SU-DHL-6 (cell line): ENCODE measurements around the gene HINFP.

Experiments
- H2AFZ ChIP-seq: fragments of 200-600 bp; sonication (generic); 2 replicates; pipeline ENCODE4 v1.6.1; 2014; ENCODE audit warnings: low read depth, mild to moderate bottlenecking, moderate library complexity, mixed read lengths, antibody characterized with exemption, low read length; ENCODE audit not compliant: severe bottlenecking
- H3F3A ChIP-seq: fragments of 200-600 bp; shearing (Covaris generic); 2 replicates; pipeline ENCODE4 v1.6.0; 2016; ENCODE audit warnings: antibody characterized with exemption, mild to moderate bottlenecking; ENCODE audit not compliant: insufficient read depth
- H3K27ac ChIP-seq: fragments of 200-600 bp; sonication (generic); 2 replicates; pipeline ENCODE4 v1.5.1; 2016; ENCODE audit warnings: low read depth, mild to moderate bottlenecking, low read length, moderate library complexity, mixed read lengths
- H3K27me3 ChIP-seq: fragments of 200-600 bp; sonication (generic), shearing (Covaris generic); 2 replicates; pipeline ENCODE4 v1.6.0; 2014; ENCODE audit warnings: mild to moderate bottlenecking, low read length
- H3K36me3 ChIP-seq: fragments of 200-600 bp; sonication (generic); 2 replicates; pipeline ENCODE4 v1.6.1; 2014; ENCODE audit warnings: mild to moderate bottlenecking, low read length, mixed read lengths
- H3K4me2 ChIP-seq: fragments of 300-600, 200-600 bp; shearing (Covaris generic), sonication (generic); 2 replicates; pipeline ENCODE4 v1.6.0; 2014; ENCODE audit warnings: low read length, low read depth, mild to moderate bottlenecking; ENCODE audit not compliant: poor library complexity, severe bottlenecking
- H3K4me3 ChIP-seq: fragments of 200-600 bp; sonication (generic); 2 replicates; pipeline ENCODE4 v1.5.1; 2014; ENCODE audit warnings: antibody characterized with exemption, low read length, mild to moderate bottlenecking, mixed read lengths; ENCODE audit not compliant: insufficient read depth, poor library complexity, severe bottlenecking
- H3K79me2 ChIP-seq: fragments of 200-600 bp; sonication (generic); 2 replicates; pipeline ENCODE4 v1.6.1; 2014; ENCODE audit warnings: mild to moderate bottlenecking, low read length, moderate library complexity; ENCODE audit not compliant: insufficient read depth
- H3K9ac ChIP-seq: fragments of 200-600 bp; sonication (generic); 2 replicates; pipeline ENCODE4 v1.7.0; 2014; ENCODE audit warnings: mild to moderate bottlenecking, low read length
- H3K9me2 ChIP-seq: fragments of 200-600 bp; sonication (generic); replicated peaks from 2 replicates; pipeline ENCODE4 v1.6.1; 2014; ENCODE audit warnings: low read length; ENCODE audit not compliant: insufficient read depth
- H3K9me3 ChIP-seq: fragments of 200-600 bp; sonication (generic); 2 replicates; pipeline ENCODE4 v1.6.1; 2014; ENCODE audit warnings: low read length, mixed read lengths; ENCODE audit not compliant: insufficient read depth
- H4K20me1 ChIP-seq: fragments of 200-600 bp; sonication (generic); 2 replicates; pipeline ENCODE4 v1.6.1; 2014; ENCODE audit warnings: low read depth, mild to moderate bottlenecking, antibody characterized with exemption, low read length, moderate library complexity, mixed read lengths
- CTCF ChIP-seq: fragments of 200-600 bp; sonication (generic); IDR thresholded peaks from one replicate; pipeline ENCODE4 v1.5.1; 2017; ENCODE audit warnings: antibody characterized with exemption, mild to moderate bottlenecking, low read length, moderate library complexity; ENCODE audit not compliant: insufficient read depth, poor library complexity, severe bottlenecking
- EZH2phosphoT487 ChIP-seq: fragments of 200-600 bp; sonication (generic), shearing (Covaris generic); conservative IDR thresholded peaks from 2 replicates; pipeline ENCODE4 v1.6.1; 2018; ENCODE audit warnings: mild to moderate bottlenecking, antibody characterized with exemption, low read length, moderate library complexity, mixed read lengths

HINFP gene

DNA sequence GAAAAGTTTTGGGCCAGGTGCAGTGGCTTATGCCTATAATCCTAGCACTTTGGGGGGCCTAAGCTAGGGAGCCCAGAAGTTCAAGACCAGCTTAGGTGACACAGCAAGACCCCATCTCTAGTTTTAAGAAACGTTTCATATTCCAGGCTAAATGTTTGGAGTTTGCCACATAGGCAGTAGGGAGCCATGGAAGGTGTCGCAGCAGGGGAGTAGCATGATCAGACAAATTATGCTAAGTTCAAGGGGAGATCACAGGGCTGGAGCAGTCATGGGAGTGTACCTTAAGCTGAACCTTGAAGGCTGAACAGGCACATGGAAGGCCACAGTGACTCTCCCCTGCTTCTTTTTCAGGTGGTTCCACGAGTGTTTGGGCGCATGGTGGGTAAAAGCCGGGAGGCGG is 58.0 kb downstream of the HINFP start:
- H3K9me3 ChIP-seq: no peaks in the 10 kb centered on the region
- no peaks in the 10 kb centered on the region for H3F3A ChIP-seq
- H3K79me2 ChIP-seq: no peaks in the 10 kb centered on the region
- no peak overlapping the region for H2AFZ ChIP-seq
- no peaks in the 10 kb centered on the region for H3K36me3 ChIP-seq
- no peaks in the 10 kb centered on the region for H4K20me1 ChIP-seq
- H3K4me3 ChIP-seq: no peak overlapping the region
- H3K27me3 ChIP-seq: no peaks in the 10 kb centered on the region
- H3K9ac ChIP-seq: no peak overlapping the region
- H3K9me2 ChIP-seq: no peaks in the 10 kb centered on the region
- no peak overlapping the region for H3K27ac ChIP-seq
- TF ChIP-seq CTCF: no peak
- no peak for TF ChIP-seq EZH2phosphoT487
- no peak overlapping the region for H3K4me2 ChIP-seq

GRCh38 chr11:119179983-119180382 is 58.6 kb downstream of the HINFP start:
- no peak overlapping the region for H3K9ac ChIP-seq
- no peak overlapping the region for H2AFZ ChIP-seq
- no peak overlapping the region for H3K4me3 ChIP-seq
- H3F3A ChIP-seq: no peaks in the 10 kb centered on the region
- H3K9me3 ChIP-seq: no peaks in the 10 kb centered on the region
- H3K27ac ChIP-seq: no peak overlapping the region
- TF ChIP-seq EZH2phosphoT487 (no peak), CTCF (no peak)
- H3K36me3 ChIP-seq: no peaks in the 10 kb centered on the region
- H3K4me2 ChIP-seq: no peak overlapping the region
- H3K9me2 ChIP-seq: no peaks in the 10 kb centered on the region
- no peaks in the 10 kb centered on the region for H3K27me3 ChIP-seq
- H3K79me2 ChIP-seq: no peaks in the 10 kb centered on the region
- H4K20me1 ChIP-seq: no peaks in the 10 kb centered on the region

GRCh38 chr11:119180729-119181676 is 59.6 kb downstream of the HINFP start:
- no peak overlapping the region for H3K4me3 ChIP-seq
- no peaks in the 10 kb centered on the region for H3K27me3 ChIP-seq
- H3K9ac ChIP-seq: no peak overlapping the region
- no peaks in the 10 kb centered on the region for H3K36me3 ChIP-seq
- no peaks in the 10 kb centered on the region for H3K79me2 ChIP-seq
- no peak overlapping the region for H3K4me2 ChIP-seq
- no peaks in the 10 kb centered on the region for H4K20me1 ChIP-seq
- TF ChIP-seq CTCF (no peak), EZH2phosphoT487 (no peak)
- no peaks in the 10 kb centered on the region for H3K9me3 ChIP-seq
- no peak overlapping the region for H3K27ac ChIP-seq
- H3K9me2 ChIP-seq: no peaks in the 10 kb centered on the region
- H3F3A ChIP-seq: no peaks in the 10 kb centered on the region
- no peak overlapping the region for H2AFZ ChIP-seq
